Bronchial epithelial cell (primary cell): Measurements from ENCODE around the gene PAPOLA. TPM values are rescaled to one million over a fixed set of nuclear protein-coding genes. Genes with fewer than 3 reads are reported as not detected.
A peak's percentile ranks its signal among the peaks of the same experiment; 100 is the strongest.

Experiments
- DNase-seq: peaks from one replicate; pipeline ENCODE4 v3.0.0-alpha.2; 2010; ENCODE audit warnings: low read depth
- FAIRE-seq: peaks from 2 replicates; lab custom pipeline; 2011; peaks lifted over from hg19 to GRCh38; lab: Jason Lieb, UNC
- H3K27me3 ChIP-seq: 2 replicates; pipeline ENCODE4 v1.5.1; 2011; ENCODE audit warnings: low read length; ENCODE audit not compliant: control insufficient read depth, insufficient read depth
- H3K36me3 ChIP-seq: 2 replicates; pipeline ENCODE4 v1.5.1; 2011; ENCODE audit warnings: low read length; ENCODE audit not compliant: control insufficient read depth, insufficient read depth
- H3K4me3 ChIP-seq: 2 replicates; pipeline ENCODE4 v1.5.1; 2011; ENCODE audit warnings: mild to moderate bottlenecking, low read depth, low read length, control low read depth
- CTCF ChIP-seq: IDR thresholded peaks from 2 replicates; pipeline ENCODE4 v1.5.1; 2011; ENCODE audit warnings: mild to moderate bottlenecking, moderate library complexity, low read length, control low read depth, inconsistent platforms; ENCODE audit not compliant: insufficient read depth, severe bottlenecking
- total RNA-seq: library from RNA; depleted of rRNA; stranded (reverse); fragments of >200 nt; gene quantifications from 2 replicates; pipeline ENCODE4 v1.2.1, GENCODE V29; 2014

The PAPOLA gene
- total RNA-seq, 1 donor from 2014 or later: 70.0 TPM

- DNase-seq: no peak
- no peak for TF ChIP-seq CTCF
- H3K27me3 ChIP-seq: no peaks in the 10 kb centered on the region
- FAIRE-seq: no peak
- H3K4me3 ChIP-seq: no peak overlapping the region
- H3K36me3 ChIP-seq: no peaks in the 10 kb centered on the region
These were observed 79.7 kb downstream of the PAPOLA start for GRCh38 chr14:96581902-96582301.

DNA sequence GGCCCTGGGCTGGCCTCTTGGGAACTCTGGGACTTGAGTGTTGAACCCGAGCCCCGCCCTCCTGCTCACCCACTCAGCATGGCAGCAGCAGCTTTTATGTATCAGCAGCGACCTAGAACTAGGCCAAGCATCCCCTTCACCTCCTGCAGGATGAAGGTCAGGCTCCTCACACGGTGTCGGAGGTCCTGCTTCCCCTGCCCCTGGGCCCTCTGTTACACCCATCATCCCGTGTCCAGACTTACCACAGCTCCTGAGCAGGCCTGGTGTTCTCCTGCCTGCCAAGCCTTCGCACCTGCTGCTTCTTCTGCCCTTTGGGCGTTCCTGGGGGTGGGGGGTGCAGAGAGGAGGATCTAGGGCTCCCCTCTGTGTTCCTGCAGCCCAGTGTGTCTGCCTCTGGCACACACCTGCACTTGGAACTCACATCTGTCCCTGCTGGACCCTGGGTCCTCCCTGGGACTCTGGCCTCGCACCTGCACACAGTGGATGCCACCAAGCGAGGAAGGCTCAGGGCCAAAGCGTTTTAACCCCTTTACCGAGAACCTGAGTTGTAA lies 80.3 kb downstream of the PAPOLA start:
- DNase-seq (no peak), FAIRE-seq (peak; percentile 18)
- H3K36me3 ChIP-seq: no peaks in the 10 kb centered on the region
- no peak for TF ChIP-seq CTCF
- H3K4me3 ChIP-seq: no peak overlapping the region
- H3K27me3 ChIP-seq: no peaks in the 10 kb centered on the region

DNA sequence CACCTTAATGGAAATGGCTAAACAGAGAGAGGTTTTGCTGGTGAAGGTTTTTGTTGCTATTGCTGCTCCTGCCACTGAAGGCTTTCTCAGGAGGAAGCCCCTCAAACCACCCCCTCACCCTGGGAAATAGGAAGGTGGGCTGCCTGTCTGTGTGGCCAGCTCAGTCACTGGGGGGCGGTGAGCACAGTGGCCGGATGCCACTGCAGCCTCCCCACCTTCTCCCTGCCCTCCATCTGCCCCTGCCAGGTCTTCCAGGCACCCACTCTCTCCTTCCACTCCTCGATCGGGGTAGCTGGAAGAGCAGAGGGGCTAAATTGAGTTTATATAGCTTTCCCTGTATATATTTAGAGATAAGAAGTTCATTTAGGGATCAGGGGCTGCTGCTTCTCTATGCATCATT lies 80.8 kb downstream of the PAPOLA start:
- H3K36me3 ChIP-seq: no peaks in the 10 kb centered on the region
- no peak for DNase-seq

DNA sequence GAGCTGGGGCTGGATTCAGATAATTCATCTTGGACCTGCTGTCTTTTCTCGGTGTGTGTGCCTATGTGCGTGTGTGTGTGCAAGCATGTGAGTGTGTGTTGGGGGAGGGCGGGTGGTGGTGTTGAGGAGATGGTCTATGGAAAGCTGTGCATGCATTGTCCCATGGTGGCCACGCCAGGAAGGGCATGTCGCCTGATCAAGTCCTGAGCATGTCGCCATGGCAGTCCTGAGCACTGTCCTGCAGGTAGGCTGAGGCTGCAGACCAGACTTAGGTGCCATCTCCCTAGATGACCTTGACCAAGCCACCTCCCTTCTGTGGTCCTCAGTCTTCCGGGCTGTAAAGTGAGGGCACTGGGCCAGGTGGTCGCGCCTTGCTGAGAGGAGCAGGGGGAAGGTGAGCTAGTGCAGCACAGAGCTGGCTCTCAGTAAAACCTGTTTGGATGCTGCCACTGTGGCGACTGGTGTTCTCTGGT lies 81.4 kb downstream of the PAPOLA start:
- Histone ChIP-seq H3K27me3 (no peaks in the 10 kb centered on the region), H3K4me3 (no peak overlapping the region), H3K36me3 (no peaks in the 10 kb centered on the region)
- TF ChIP-seq CTCF: no peak
- DNase-seq (no peak), FAIRE-seq (no peak)

More for the DNA sequence above, 80.8 kb downstream of the PAPOLA start:
- FAIRE-seq: no peak
- no peak for TF ChIP-seq CTCF
- H3K4me3 ChIP-seq: no peak overlapping the region
- H3K27me3 ChIP-seq: no peaks in the 10 kb centered on the region

- no peak overlapping the region for H3K4me3 ChIP-seq
- H3K36me3 ChIP-seq: no peaks in the 10 kb centered on the region
- no peaks in the 10 kb centered on the region for H3K27me3 ChIP-seq
- DNase-seq: peak; percentile 10
- peak; percentile 39 for TF ChIP-seq CTCF
- no peak for FAIRE-seq
These were observed 82.2 kb downstream of the PAPOLA start for GRCh38 chr14:96584199-96584906.
